DMS 273 (cell line): ENCODE results near the gene MAGI2.

Source experiments
- DNase-seq: peaks from one replicate; lab custom pipeline; 2025; ENCODE audit not compliant: unreplicated experiment; lab: John Stamatoyannopoulos, UW

The MAGI2 gene

DNA sequence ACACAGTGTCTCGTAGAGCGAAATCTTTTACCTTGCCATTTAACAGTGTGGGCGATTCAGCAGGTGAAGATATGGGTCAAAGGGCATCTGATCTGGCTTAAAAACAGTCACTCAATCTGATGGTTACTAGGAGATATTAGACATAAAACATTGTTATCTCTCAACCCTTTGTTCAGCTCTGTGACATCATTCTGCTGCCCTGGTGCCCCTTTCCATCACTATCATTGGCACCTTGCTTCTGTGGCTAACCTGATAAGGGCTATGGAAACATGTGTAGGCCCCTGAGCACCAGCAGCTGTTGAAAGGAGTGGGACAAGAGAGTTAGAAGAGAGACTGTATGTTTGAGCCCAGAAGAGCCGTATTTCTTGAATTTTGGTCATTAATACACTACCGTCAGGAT, 1004.6 kb downstream of the MAGI2 start:
- DNase-seq = no peak

DNA sequence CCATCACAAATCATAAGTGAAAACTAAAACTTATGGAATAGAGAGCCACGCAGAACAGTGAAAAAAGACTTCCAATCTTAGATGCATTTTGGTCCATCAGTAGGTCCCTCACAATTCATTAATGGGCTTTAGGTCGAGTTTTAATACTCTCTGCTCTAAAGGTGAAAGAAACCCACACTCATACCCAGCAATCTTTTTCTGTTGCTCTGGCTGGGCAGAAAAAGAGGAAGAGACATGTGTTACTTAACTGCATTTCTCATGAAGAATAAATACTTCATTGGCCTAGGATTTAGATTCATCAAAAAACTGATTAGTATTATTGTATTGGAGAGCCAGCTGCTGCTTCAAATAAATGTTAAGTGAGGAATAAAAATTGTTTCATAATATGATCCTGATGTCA, 1009.2 kb downstream of the MAGI2 start:
- no peak for DNase-seq

DNA sequence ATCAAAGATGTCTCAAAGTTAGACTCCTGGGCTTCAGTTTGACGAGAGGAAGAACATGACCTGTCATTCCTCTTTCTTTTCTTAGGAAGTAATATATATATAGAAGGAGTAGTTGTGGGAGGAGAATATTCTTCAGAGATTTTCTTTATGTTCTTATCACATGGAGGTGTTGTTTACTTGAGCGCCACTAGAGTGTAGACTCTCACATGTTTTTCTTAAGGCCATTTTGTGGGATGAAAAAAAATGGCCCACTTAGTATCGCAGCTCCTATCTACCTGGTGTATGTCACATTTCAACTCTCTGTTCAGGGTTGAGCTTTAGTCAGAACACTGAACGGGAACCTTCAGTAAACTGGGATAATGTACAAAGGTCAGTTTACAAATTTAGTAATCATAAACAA, 1009.7 kb downstream of the MAGI2 start:
- DNase-seq = peak; percentile 31

DNA sequence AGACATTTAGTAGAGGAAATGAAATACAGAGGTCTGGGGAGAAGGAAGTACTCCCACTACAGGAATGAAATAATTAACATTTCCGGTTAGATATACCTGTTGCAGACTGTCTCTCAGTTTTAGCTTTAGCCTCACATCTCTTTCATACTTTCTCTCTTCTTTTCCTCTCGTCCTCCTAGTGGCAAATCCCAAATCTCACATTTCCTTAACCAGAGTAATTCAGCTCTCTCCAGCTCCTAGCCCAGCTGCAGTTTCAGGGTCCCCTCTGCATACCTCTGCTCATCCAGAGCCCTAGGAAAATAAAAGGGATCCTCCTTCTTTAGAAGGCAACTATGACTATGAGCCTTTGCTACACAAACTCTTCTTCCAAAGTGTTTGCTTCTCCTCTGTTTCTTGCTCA, 1011.7 kb downstream of the MAGI2 start:
- peak; percentile 22 for DNase-seq

DNA sequence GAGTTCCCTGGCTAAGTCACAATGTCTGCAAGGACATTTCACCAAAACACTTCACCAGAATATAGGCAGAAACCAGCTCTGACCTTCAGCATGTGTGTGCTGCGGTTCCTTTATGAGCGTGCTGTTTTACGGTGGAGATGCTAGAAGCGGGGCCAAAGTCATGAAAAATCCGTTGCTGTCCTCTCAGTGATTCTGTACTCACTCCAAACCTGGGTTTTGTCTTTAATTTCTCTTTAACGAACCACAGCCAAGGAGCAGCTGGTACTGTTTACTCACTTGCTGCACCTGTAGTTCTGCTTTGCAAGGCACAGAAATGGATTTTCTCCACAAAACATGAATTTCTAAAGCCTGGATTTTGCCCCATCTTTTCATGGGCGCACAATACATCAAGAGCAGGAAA, 1015.0 kb downstream of the MAGI2 start:
- no peak for DNase-seq

DNA sequence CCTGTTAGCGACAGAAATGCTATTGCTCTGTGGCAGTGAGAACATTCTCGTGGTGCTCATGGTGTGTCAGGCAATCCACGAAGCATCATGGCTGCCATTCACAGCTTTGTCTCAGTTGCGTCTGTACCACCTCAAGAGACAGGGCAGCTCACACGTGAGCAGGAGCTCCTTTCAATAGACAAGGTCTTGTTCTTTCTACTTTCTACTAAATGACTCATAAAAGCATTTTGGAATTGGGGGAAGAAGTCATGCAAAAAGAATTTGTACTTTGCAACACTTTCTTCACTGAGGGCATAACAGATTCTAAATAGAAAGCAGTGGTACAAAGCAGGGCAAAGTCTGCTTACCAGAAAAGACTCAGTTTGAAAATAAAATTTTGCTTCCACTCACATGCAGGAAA, 1016.3 kb downstream of the MAGI2 start:
- DNase-seq = no peak

DNA sequence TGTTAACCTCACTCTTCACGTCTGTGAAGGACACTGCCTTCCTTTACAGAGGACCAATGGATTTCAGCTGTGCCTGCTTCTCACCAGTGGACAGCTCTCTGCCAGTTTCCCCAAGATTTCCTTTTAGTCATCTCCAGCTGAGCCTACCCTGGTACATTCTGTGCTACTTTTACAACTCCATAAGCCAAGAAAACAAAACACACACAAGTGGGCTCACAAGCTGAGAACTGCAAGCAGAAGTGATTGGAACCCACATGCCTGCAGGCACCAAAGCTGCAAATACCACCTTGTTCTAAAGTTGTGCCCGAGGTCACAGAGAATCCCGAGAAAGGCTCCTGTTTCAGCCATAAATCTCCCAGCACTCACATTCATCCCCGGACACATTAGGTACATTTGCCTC, 1018.1 kb downstream of the MAGI2 start:
- no peak for DNase-seq

DNA sequence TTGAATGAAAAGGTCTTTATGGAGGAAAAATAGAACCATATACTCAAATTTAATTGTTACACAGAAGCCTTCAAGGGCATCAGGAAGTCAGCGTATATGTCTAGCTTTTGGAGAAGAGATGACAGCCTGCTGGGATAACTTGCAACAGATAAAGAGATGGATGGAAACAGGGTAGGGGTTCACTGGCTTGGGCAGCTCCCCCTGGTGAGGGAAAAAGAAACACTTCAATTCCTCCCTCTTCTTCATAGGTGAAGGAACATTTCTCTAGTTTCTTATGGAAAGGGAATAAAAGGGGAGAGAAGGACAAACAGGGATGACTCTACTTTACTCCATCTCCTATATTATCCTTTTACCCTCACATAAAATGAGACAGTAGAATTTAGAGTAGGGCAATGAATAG, 1019.2 kb downstream of the MAGI2 start:
- DNase-seq = no peak

DNA sequence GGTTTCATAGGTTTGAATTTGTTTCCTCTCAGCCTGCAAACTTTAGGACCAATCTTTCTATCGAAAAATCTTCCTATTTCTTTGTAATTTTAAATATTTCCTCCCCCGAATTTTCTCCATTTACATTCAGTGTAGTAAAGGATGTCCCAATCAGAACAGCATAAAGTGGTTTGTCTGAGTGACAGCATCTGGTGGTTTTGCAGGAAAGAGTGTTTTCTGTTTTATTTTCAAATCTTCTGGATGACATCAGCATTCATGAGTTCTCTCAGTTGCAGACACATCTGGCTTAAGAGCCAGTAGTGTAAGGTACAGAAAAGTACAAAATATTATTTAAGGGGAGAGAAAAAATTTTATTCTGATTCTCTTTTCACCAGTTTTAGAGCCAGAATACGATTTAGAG, 1020.0 kb downstream of the MAGI2 start:
- no peak for DNase-seq

DNA sequence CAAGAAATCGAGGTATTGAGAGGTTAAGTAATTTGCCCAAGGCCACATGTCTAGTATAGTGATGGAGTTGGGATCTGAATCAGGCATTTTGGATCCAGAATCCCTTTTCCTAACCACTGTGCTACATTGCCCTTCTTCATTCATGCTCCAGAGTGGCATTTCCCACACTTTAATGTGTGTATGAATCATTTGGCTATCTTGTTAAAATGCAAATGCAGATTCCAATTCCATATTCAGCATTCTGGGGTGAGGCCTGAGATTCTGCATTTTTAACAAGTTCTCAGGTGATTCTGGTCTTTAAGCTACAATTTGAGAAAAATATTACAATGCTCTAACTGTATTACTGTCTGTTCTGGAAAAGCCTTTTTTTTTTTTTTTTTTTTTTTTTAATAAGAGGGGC, 1023.6 kb downstream of the MAGI2 start:
- no peak for DNase-seq

DNA sequence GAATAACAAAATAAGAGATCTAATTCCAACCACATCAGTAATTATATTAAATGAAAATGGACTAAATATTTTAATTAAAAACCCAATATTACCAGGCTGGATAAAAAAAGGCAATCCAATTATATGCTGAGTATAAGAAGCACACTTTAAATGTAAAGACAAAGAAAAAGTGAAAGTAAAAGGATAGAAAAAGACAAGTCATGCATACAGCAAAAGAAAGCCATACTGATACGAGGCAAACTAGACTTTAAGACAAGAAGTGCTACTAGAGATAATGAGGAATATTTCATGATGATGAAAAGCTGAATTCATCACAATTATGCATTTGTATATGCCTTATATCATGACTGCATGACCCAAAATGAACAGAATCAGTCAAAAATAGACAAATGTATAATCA, 1026.3 kb downstream of the MAGI2 start:
- no peak for DNase-seq

DNA sequence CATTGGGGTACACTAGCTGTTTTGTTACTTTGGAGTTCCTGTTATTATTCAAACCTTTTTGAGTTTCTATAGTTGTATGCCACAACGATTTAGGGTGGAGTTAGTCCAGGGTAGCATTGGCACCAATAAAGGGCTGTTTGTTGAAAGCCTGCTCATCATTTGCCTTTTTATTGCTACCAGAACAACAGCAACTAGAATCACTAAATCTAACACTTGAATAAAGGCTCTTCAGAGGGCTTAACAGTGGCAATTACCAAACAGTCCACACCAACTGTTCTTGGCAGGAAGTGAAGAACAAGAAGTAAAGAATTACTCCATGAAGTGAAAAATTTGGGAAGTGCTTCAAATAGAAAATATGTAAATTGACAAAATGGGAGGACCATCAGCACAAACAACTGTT, 1033.5 kb downstream of the MAGI2 start:
- no peak for DNase-seq

DNA sequence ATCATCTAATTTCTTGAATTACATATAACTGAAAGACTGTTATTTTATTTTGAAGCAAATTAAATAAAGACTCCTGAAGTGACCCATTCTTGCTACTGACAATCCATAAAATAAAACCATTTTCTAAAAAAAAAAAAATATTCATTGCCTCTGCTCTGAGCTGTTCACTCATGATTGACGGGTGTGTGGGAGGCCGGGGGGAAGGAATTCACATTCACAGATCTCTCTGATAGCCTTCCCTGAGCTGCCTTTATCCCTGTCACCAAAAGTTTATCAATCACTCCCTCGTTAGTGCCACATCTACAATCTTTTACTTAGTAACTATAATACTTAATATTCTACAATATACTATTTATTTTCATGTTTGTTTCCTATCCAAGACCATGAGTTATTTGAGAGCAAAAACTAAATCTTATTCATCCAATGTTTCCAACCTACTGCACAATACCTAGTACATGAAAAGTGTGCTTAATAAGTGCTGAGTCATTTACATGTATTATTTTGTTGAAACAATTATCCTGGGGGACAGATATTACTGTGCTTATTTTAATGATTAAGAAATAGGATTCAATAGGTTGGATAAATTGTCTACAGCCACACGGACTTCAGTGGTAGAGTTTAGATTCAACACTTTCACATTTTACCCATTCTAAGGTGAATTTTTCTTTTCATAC, 1036.2 kb downstream of the MAGI2 start:
- DNase-seq = no peak

DNA sequence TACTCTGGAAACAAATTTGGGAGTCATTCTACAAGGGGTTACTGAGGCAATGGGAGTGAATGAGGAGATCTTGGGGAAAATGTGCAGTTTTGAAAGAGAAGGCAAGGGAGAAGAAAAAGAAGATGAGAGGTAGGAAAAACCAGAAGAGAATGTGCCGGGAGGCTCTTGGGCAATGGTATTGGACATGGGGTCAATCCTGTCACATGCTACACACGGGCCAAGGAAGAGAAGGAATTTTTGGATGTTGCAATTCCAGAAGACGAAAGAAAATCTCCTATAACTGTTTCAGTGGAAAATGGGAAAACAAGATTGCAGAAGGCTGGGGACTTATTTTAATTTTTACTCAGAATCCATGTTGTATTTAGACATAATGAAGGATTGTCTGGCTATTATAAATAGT, 1039.9 kb downstream of the MAGI2 start:
- DNase-seq = no peak

DNA sequence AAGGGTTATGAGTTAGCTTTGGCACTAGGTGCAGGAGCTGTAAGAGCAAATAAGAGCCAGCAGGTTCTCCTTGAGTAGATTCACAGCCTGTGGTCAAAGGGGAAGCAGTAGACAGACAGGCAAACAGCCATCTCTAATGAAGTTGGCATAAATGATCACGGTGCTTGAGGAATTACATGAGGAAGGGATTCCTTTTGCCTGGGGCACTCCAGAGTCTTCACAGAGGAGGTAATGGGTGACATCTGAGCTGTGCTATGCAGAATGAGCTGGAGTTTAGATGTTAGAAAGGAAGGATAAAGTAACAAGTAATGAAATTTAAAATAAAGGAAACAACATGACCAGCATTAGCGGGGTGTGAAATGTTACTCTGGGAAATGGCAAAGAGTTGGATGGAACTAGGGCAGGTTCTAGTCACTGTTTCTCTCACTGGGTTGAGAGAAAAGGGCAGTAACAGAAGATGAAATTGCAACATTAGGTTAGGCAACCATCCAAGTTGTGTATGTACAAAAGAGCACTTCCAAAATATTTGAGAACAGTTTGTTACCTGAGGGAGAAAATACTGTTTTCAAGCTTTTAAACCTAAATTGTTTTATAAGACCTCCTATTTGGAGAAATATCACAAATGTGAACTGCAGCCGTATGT, 1041.1 kb downstream of the MAGI2 start:
- DNase-seq = no peak

DNA sequence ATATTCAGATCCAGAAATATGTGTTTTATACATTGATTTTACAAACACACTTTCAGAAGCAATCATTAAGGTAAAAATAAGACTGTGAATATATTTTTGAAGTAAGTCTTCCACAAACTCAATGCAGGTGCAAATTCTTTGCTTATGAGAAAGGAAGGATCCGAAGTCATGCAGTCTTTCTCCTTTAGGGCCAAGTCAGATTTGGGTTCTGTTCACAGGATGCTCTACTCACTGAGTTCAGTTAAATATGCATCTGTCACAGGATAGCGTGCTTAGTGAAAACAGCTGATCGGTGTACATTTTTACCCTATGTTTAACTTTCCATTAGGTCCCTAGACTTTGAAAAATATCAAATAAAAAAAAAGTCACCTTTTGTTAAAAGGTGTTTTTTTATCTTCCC, 1046.4 kb downstream of the MAGI2 start:
- DNase-seq = no peak

DNA sequence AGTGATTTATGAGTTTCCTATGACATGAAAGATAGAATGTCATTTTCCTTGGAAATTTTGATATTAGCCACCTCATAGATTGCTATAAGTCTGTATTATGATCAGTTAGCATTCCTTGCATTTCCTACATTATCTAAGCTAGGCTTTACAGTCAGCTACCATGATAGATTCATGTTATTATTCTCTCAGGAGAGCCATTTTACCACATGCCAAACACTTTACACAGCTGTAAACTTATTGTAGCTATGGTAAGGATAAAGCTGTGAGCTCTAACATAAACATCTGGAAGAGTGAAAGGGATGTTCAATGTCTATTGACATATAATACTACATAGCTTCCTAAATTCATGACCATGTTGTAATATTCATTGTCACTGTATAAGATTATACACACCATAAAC, 1046.9 kb downstream of the MAGI2 start:
- no peak for DNase-seq

DNA sequence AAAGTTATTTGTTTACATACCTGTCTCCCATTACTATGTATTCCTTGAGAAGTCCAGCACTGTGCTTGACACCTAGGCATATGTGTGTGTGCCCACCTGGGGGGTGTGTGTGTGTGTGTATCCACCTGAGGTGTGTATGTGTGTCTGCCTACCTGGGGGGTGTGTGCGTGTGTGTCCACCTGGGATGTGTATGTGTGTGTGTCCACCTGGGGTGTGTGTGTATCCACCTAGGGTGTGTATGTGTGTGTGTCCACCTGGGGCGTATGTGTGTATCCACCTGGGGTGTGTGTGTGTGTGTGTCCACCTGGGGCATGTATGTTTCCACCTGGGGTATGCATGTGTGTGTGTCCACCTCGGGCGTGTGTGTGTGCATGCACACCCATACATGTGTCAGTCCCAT, 1051.4 kb downstream of the MAGI2 start:
- DNase-seq = no peak

DNA sequence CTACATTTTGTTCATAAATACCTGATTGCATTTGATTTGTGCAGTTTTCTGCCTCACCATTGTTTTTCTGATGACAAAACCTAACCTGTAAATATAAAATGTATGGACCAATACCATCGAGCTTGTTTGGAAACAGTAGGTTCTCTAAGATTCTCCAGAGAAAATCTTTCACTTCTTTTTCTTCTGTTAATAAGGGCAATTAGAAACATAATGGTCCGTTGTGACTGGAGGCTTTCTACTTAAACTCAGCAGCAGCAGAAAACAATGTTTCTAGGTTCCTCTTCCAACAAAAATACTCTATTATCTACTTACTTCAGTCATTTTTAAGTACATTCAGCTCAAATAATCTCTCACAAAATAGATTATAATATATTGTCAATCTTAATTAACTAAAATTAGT, 1053.4 kb downstream of the MAGI2 start:
- DNase-seq = no peak

DNA sequence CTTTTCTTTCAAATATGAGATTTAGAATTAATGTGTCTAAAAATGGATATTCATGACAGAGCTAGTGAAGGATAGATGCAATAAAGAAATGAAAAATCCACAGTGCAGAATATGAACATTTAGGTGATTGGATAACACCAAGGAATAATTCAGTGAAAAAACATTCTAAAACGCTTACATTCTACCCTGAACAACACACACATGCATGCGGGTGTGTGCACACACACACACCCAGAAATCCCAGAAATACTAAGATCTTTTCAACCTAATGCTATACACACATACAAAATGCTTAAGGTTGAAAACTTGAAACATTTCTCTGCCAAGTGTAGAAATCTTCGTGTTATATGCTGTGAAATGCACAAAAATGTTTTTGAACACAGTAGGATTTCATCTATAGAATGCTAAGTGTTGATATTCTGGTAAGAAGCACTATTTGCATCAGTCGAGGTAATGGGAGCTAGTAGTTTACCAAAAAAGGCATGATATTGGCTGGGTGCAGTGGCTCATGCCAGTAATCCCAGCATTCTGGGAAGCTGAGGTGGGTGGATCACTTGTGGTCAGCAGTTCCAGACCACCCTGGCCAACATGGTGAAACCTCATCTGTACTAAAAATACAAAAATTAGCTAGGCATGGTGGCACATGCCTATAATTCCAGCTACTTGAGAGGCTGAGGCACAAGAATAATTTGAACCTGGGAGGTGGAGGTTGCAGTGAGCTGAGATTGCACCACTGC, 1054.3 kb downstream of the MAGI2 start:
- no peak for DNase-seq

DNA sequence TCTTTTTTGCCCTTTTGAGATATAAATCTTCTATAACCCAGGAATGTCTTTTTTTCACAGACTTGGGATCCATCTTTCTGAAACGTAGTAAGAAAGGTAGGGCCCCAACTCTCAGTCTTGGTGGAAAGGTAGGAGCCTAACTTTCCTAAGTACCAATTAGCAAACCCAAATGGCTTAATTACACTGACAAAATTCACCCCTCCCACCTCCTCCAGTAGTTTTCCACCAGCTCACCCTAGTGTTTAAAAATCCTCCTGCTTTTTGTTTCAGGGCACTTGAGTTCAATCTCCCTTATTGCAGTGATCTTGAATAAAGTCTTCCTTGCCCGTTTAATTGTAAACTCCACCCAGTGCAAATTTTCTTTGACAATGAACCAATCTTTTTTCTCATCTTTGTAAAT, 1054.9 kb downstream of the MAGI2 start:
- no peak for DNase-seq

DNA sequence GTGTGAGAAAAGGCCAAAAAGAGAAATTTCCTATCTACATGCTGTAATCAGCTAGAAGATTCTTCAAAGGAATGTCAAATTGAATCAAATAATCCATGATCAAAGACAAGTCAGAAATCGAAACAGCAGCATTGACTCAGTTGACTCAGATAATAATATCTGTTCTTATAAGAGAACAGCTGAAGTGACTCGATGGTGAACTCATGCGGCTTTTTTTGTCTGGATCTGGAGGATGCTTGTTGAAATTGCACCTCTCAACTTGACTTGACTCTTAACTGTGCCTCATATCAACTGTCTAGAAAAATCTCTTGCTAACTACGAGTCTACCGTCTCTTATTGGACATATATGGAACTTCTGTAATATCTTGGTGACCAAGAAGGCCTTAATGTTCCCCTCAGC, 1055.4 kb downstream of the MAGI2 start:
- DNase-seq = no peak

DNA sequence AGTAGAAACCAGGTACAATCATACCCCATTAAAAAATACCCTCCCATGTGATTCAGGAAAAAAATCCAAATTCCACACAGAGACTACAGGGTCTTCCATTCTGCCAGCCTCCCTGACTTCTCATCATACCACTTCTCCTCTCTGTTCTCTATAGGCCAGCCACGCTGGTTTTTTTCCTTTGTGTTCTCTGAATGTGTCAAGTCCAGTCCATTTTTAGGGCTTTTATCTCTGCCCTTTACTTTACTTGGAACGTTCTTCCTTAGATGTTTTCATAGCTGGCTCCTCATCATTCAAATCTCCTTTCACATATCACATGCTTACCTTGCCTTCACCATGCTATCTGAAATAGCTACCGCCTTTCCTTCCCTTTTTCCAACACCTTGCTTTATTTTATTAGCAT, 1057.3 kb downstream of the MAGI2 start:
- DNase-seq = no peak
